CD14-positive monocyte (primary cell): ENCODE measurements around the gene DHFR. TPM values are rescaled to one million over a fixed set of nuclear protein-coding genes. Genes with fewer than 3 reads are reported as not detected.
A peak's percentile ranks its signal among the peaks of the same experiment; 100 is the strongest.

Experiments
- DNase-seq, 3 donors: peaks; one replicate each; pipeline ENCODE4 v3.0.0-alpha.2; 2011 to 2022
- H2AFZ ChIP-seq: 2 replicates; pipeline ENCODE4 v1.6.0; 2012; ENCODE audit warnings: mild to moderate bottlenecking, low read depth, low read length, inconsistent platforms; ENCODE audit not compliant: insufficient read depth, poor library complexity, severe bottlenecking
- H3K27ac ChIP-seq, 2 donors: 1 replicate in 1 of 2; 2 replicates in 1 of 2; pipeline ENCODE4 v1.5.1; 2012 to 2013; ENCODE audit warnings: low read length in 2 of 2, control low read depth in 1 of 2, inconsistent platforms in 1 of 2, low read depth in 1 of 2, mild to moderate bottlenecking in 1 of 2
- H3K27me3 ChIP-seq, 2 donors: one replicate each; pipeline versions ENCODE4 v1.6.0 to v1.6.1; 2011 to 2013; ENCODE audit warnings: low read length in 2 of 2; ENCODE audit not compliant: control insufficient read depth in 2 of 2, insufficient read depth in 2 of 2
- H3K36me3 ChIP-seq, 2 donors: replicated peaks in 1 of 2; 1 replicate in 1 of 2; 2 replicates in 1 of 2; pipeline versions ENCODE4 v1.5.1 to v1.6.1; 2012 to 2013; ENCODE audit warnings: low read length in 2 of 2, control low read depth in 1 of 2, inconsistent platforms in 1 of 2, mild to moderate bottlenecking in 1 of 2; ENCODE audit not compliant: insufficient read depth in 2 of 2, control insufficient read depth in 1 of 2
- H3K4me1 ChIP-seq, 2 donors: 1 replicate in 1 of 2; 2 replicates in 1 of 2; pipeline versions ENCODE4 v1.5.1 to v1.6.1; 2012 to 2013; ENCODE audit warnings: low read length in 2 of 2, control low read depth in 1 of 2, inconsistent platforms in 1 of 2, mild to moderate bottlenecking in 1 of 2, moderate library complexity in 1 of 2; ENCODE audit not compliant: insufficient read depth in 2 of 2, control insufficient read depth in 1 of 2
- H3K4me2 ChIP-seq: replicated peaks from 2 replicates; pipeline ENCODE3; 2012; ENCODE audit warnings: low read length, moderate library complexity, mild to moderate bottlenecking; ENCODE audit not compliant: poor library complexity, severe bottlenecking; ENCODE audit errors: extremely low read depth
- H3K4me3 ChIP-seq, 3 experiments: fragments of 200-600 bp in 1 of 3; sonication (generic) in 1 of 3; replicated peaks in 1 of 3; 1 replicate in 2 of 3; 2 replicates in 1 of 3; pipeline ENCODE4 v1.5.1; 2011 to 2013; ENCODE audit warnings: low read length in 3 of 3, mild to moderate bottlenecking in 3 of 3, control low read depth in 2 of 3, low read depth in 2 of 3, inconsistent platforms in 1 of 3, moderate library complexity in 1 of 3
- H3K79me2 ChIP-seq: 2 replicates; pipeline ENCODE4 v1.6.0; 2012; ENCODE audit warnings: mild to moderate bottlenecking, control low read depth, inconsistent platforms, low read length, moderate library complexity; ENCODE audit not compliant: insufficient read depth
- H3K9ac ChIP-seq: 2 replicates; pipeline ENCODE4 v1.6.0; 2017; ENCODE audit warnings: low read length, mild to moderate bottlenecking; ENCODE audit not compliant: insufficient read depth, poor library complexity, severe bottlenecking
- H3K9me3 ChIP-seq, 2 donors: replicated peaks in 1 of 2; 1 replicate in 1 of 2; 2 replicates in 1 of 2; pipeline versions ENCODE4 v1.5.1 to v1.6.1; 2012 to 2013; ENCODE audit warnings: low read length in 2 of 2, control low read depth in 1 of 2; ENCODE audit not compliant: control insufficient read depth in 1 of 2, insufficient read depth in 1 of 2
- H4K20me1 ChIP-seq: 2 replicates; pipeline ENCODE4 v1.6.0; 2012; ENCODE audit warnings: mild to moderate bottlenecking, low read length, control low read depth, moderate library complexity; ENCODE audit not compliant: insufficient read depth
- H3K27ac Mint-ChIP-seq, 7 donors: one replicate each; pipeline ENCODE4 v1.8.0; 2020; ENCODE audit warnings: mild to moderate bottlenecking in 7 of 7, mixed read lengths in 7 of 7, moderate library complexity in 6 of 7, inconsistent platforms in 2 of 7
- H3K27me3 Mint-ChIP-seq, 3 donors: one replicate each; pipeline ENCODE4 v1.8.0; 2021 to 2022; ENCODE audit warnings: low read depth in 3 of 3, mild to moderate bottlenecking in 3 of 3, mixed read lengths in 3 of 3, moderate library complexity in 3 of 3, inconsistent platforms in 1 of 3
- H3K36me3 Mint-ChIP-seq, 2 donors: one replicate each; pipeline ENCODE4 v1.8.0; 2020; ENCODE audit warnings: mixed read lengths in 2 of 2, inconsistent platforms in 1 of 2, mild to moderate bottlenecking in 1 of 2
- H3K4me1 Mint-ChIP-seq: one replicate; pipeline ENCODE4 v1.8.0; 2020; ENCODE audit warnings: mild to moderate bottlenecking, mixed read lengths
- H3K4me3 Mint-ChIP-seq, 2 donors: one replicate each; pipeline ENCODE4 v1.8.0; 2020; ENCODE audit warnings: mild to moderate bottlenecking in 2 of 2, mixed read lengths in 2 of 2, moderate library complexity in 1 of 2
- H3K9me3 Mint-ChIP-seq, 7 donors: one replicate each; pipeline ENCODE4 v1.8.0; 2020 to 2022; ENCODE audit warnings: mixed read lengths in 7 of 7, mild to moderate bottlenecking in 6 of 7, moderate library complexity in 6 of 7, inconsistent platforms in 2 of 7
- WGBS: methylation state at CpG from one replicate; pipeline ENCODE4 v1.1.5; 2013; ENCODE audit warnings: missing lambda C conversion rate; ENCODE audit not compliant: insufficient coverage; 5-methylcytosine and 5-hydroxymethylcytosine counted together
- intact Hi-C, 2 donors: fragments of 100-400 bp; cut with micrococcal nuclease; formaldehyde crosslinking; loops; one replicate each; pipeline versions ENCODE4 v1.15.0 to v1.15.1; 2023
- polyA plus RNA-seq, 3 donors: library from polyadenylated mRNA; depleted of rRNA in 1 of 3; unstranded in 2 of 3; stranded (reverse) in 1 of 3; fragments of 300-500 nt in 2 of 3; fragments of >200 nt in 1 of 3; fragmentation: Illumina TruSeq in 2 of 3; gene quantifications; 1 replicate in 2 of 3; 2 replicates in 1 of 3; pipeline ENCODE4 v1.2.3, GENCODE V29; 2012 to 2021
- TF ChIP-seq, protein P1 (sequence below): fragments of 200-600 bp; IDR thresholded peaks from one replicate; pipeline ENCODE4 v1.8.0; 2022; ENCODE audit warnings: antibody characterized with exemption, mild to moderate bottlenecking

The DHFR gene
- polyA plus RNA-seq, 3 donors: 0.75 to 2.9 (median 1.1) TPM

DNA sequence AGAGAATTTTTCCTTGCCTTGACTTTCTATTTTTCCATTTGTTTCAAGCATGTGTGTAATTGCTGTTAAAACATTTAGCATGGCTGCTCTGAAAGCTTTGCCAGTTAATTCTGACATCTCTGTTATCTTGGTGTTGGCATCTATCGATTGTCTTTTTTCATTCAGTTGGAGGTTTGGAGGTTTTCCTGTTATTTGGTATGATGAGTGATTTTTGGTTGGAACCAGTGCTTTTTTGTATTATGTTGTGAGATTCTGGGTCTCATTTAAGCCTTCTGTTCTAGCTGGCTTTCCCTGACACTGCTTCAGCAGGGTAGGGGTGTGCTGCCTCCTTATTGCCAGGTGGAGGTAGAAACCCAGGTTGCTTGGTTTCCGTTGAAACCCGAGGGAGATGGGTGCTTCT, 40.9 kb upstream of the DHFR start:
- Mint-ChIP-seq H3K36me3 (peaks cover 31 to 53% of the 10 kb centered on the region in 2 donors), H3K27ac (peak overlapping the region in 3 of 7 donors; percentile 2 to 45 (median 16)), H3K4me1 (no peaks in the 10 kb centered on the region), H3K9me3 (no peaks in the 10 kb centered on the region), H3K4me3 (no peak overlapping the region), H3K27me3 (no peaks in the 10 kb centered on the region)
- no peak for DNase-seq
- Histone ChIP-seq H4K20me1 (no peaks in the 10 kb centered on the region), H3K4me1 (no peaks in the 10 kb centered on the region), H3K27ac (no peak overlapping the region), H3K79me2 (no peaks in the 10 kb centered on the region), H3K9me3 (no peaks in the 10 kb centered on the region), H3K27me3 (no peaks in the 10 kb centered on the region), H3K9ac (no peak overlapping the region), H3K36me3 (peaks cover 22 to 48% of the 10 kb centered on the region in 2 donors), H3K4me2 (no peak overlapping the region), H3K4me3 (no peak overlapping the region), H2AFZ (no peak overlapping the region)
- TF ChIP-seq, protein P1, sequence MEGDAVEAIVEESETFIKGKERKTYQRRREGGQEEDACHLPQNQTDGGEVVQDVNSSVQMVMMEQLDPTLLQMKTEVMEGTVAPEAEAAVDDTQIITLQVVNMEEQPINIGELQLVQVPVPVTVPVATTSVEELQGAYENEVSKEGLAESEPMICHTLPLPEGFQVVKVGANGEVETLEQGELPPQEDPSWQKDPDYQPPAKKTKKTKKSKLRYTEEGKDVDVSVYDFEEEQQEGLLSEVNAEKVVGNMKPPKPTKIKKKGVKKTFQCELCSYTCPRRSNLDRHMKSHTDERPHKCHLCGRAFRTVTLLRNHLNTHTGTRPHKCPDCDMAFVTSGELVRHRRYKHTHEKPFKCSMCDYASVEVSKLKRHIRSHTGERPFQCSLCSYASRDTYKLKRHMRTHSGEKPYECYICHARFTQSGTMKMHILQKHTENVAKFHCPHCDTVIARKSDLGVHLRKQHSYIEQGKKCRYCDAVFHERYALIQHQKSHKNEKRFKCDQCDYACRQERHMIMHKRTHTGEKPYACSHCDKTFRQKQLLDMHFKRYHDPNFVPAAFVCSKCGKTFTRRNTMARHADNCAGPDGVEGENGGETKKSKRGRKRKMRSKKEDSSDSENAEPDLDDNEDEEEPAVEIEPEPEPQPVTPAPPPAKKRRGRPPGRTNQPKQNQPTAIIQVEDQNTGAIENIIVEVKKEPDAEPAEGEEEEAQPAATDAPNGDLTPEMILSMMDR: no peak
- intact Hi-C loops: no loop called here
- 93% methylated on average over 3 of the region's 3 CpGs for whole genome bisulfite sequencing

DNA sequence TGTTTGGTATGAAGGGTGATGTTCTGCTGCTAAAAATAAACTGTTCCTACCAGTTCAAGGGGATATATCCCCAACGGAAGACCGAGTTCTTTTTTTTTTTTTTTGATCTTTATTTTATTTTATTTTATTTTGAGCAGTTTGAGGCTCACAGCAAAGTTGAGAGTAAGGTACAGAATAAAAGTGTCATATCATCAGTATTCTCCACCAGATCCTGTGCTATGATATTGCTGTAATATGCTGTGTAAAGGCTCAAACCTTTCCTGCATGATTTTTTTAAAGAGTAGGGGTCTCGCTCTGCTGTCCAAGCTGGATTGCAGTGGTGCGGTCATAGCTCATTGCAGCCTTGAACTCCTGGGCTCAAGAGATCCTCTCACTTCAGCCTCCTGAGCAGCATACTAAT, 34.8 kb upstream of the DHFR start:
- Mint-ChIP-seq H3K36me3 (peaks cover 35 to 47% of the 10 kb centered on the region in 2 donors), H3K27me3 (peaks cover 0 to 2% (median 1%) of the 10 kb centered on the region in 3 donors), H3K4me3 (no peak overlapping the region), H3K4me1 (no peaks in the 10 kb centered on the region), H3K27ac (peak overlapping the region in 1 of 7 donors; percentile 41), H3K9me3 (no peaks in the 10 kb centered on the region)
- no peaks in the 10 kb centered on the region for H3K27me3 ChIP-seq
- H3K4me2 ChIP-seq: no peak overlapping the region
- peaks cover 2% of the 10 kb centered on the region for H4K20me1 ChIP-seq
- peaks cover 5% of the 10 kb centered on the region for H3K79me2 ChIP-seq
- intact Hi-C loops: no loop called here
- DNase-seq: no peak
- TF ChIP-seq, protein P1: no peak
- no peak overlapping the region for H2AFZ ChIP-seq
- no peak overlapping the region for H3K27ac ChIP-seq
- 100% methylated on average over 2 of the region's 4 CpGs for WGBS
- no peaks in the 10 kb centered on the region for H3K4me1 ChIP-seq
- no peaks in the 10 kb centered on the region for H3K9me3 ChIP-seq
- H3K9ac ChIP-seq: no peak overlapping the region
- H3K36me3 ChIP-seq: peaks cover 13 to 40% of the 10 kb centered on the region in 2 donors
- no peak overlapping the region for H3K4me3 ChIP-seq
